SH-SY5Y (cell line): ENCODE results near the gene NPTX1.

Experiments
- GATA2 ChIP-seq: IDR thresholded peaks from 2 replicates; pipeline ENCODE4 v1.6.1; 2011; ENCODE audit warnings: mild to moderate bottlenecking, low read depth, low read length
- GATA3 ChIP-seq: IDR thresholded peaks from 2 replicates; pipeline ENCODE4 v1.6.1; 2011; ENCODE audit warnings: low read depth, mild to moderate bottlenecking, low read length, moderate library complexity

DNA sequence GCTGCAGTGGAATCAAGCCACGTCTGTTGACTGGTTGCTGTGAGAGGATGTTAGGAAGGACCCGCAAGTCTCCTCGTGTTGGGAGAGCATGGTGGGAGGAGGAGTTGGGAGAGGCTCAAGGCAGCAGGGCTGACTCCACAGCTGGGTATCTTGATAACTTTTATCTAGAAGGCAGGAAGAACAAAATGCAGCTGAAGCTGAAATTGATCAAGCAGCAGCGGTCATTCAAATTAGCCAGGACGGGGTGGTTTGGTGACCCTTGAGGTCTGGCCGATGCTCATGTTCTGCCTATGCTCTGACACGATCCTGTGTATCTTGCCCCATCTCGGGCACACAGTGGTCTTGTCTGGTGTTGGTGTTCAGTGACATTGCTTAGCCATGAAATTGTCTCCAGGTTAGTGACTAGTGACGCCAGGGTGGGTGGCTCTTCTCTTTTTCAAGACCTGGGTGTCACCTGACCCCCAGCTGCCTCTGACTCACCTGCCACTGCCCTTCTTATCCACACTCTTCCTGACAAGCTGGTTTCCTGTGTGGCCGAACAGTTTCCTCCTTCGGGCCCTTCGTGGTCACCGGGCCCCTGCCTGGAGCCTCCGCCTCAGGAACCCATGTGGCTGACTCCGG lies 19.1 kb downstream of the NPTX1 start:
- no peak for TF ChIP-seq GATA3
- no peak for TF ChIP-seq GATA2
